OCI-LY1 (cell line): ENCODE results near the gene OR5D16.

Experiments
- H2AFZ ChIP-seq: fragments of 200-600 bp; sonication (generic), shearing (Covaris generic); 2 replicates; pipeline ENCODE4 v1.6.0; 2014; ENCODE audit warnings: antibody characterized with exemption, mild to moderate bottlenecking, low read length
- H3F3A ChIP-seq: fragments of 200-600 bp; sonication (generic), shearing (Covaris generic); 2 replicates; pipeline ENCODE4 v1.6.0; 2014; ENCODE audit warnings: mild to moderate bottlenecking, antibody characterized with exemption, low read length, moderate library complexity; ENCODE audit not compliant: insufficient read depth
- H3K27ac ChIP-seq: fragments of 200-600 bp; sonication (generic); 2 replicates; pipeline ENCODE4 v1.5.1; 2014; ENCODE audit warnings: low read length, mixed run types, mild to moderate bottlenecking, low read depth; ENCODE audit not compliant: poor library complexity, severe bottlenecking
- H3K27me3 ChIP-seq: fragments of 200-600 bp; sonication (generic); 2 replicates; pipeline ENCODE4 v1.6.0; 2014; ENCODE audit warnings: antibody characterized with exemption, mild to moderate bottlenecking, low read length, moderate library complexity; ENCODE audit not compliant: insufficient read depth
- H3K36me3 ChIP-seq: fragments of 200-600 bp; sonication (generic); 2 replicates; pipeline ENCODE4 v1.6.1; 2014; ENCODE audit warnings: mild to moderate bottlenecking, antibody characterized with exemption, low read length, moderate library complexity, mixed read lengths; ENCODE audit not compliant: insufficient read depth
- H3K4me1 ChIP-seq: fragments of 200-600 bp; sonication (generic); 2 replicates; pipeline ENCODE4 v1.5.1; 2014; ENCODE audit warnings: mild to moderate bottlenecking, low read length, moderate library complexity; ENCODE audit not compliant: insufficient read depth, severe bottlenecking
- H3K4me2 ChIP-seq: fragments of 200-600 bp; sonication (generic), shearing (Covaris generic); 2 replicates; pipeline ENCODE4 v1.6.1; 2014; ENCODE audit warnings: low read length
- H3K4me3 ChIP-seq: fragments of 200-600 bp; sonication (generic); 2 replicates; pipeline ENCODE4 v1.5.1; 2014; ENCODE audit warnings: low read length, low read depth, mild to moderate bottlenecking, mixed read lengths; ENCODE audit not compliant: poor library complexity, severe bottlenecking
- H3K79me2 ChIP-seq: fragments of 200-600 bp; shearing (Covaris generic); 2 replicates; pipeline ENCODE4 v1.6.1; 2016; ENCODE audit warnings: mixed run types, low read length, mixed read lengths; ENCODE audit not compliant: insufficient read depth
- H3K9ac ChIP-seq: fragments of 200-600 bp; sonication (generic), shearing (Covaris generic); 2 replicates; pipeline ENCODE4 v1.6.1; 2014; ENCODE audit warnings: mild to moderate bottlenecking, low read length, mixed read lengths
- H3K9me2 ChIP-seq: fragments of 200-600 bp; sonication (generic), shearing (Covaris generic); 2 replicates; pipeline ENCODE4 v1.6.1; 2014; ENCODE audit warnings: low read depth, mild to moderate bottlenecking, low read length, mixed read lengths
- H3K9me3 ChIP-seq: fragments of 200-600 bp; shearing (Covaris generic); 2 replicates; pipeline ENCODE4 v1.6.1; 2014; ENCODE audit warnings: low read length, mixed read lengths
- H4K20me1 ChIP-seq: fragments of 200-600 bp; sonication (generic), shearing (Covaris generic); 2 replicates; pipeline ENCODE4 v1.6.0; 2016; ENCODE audit warnings: mild to moderate bottlenecking, low read length; ENCODE audit not compliant: insufficient read depth
- CTCF ChIP-seq: fragments of 200-600 bp; sonication (generic), shearing (Covaris generic); IDR thresholded peaks from 2 replicates; pipeline ENCODE4 v1.5.1; 2017; ENCODE audit warnings: mild to moderate bottlenecking, antibody characterized with exemption, low read length, moderate library complexity, mixed read lengths
- EZH2 ChIP-seq: fragments of 200-600 bp; sonication (generic), shearing (Covaris generic); IDR thresholded peaks from 2 replicates; pipeline ENCODE4 v1.8.0; 2017; ENCODE audit warnings: borderline replicate concordance, mixed run types, mild to moderate bottlenecking, antibody characterized with exemption, low read length, moderate library complexity, mixed read lengths

Gene OR5D16

DNA sequence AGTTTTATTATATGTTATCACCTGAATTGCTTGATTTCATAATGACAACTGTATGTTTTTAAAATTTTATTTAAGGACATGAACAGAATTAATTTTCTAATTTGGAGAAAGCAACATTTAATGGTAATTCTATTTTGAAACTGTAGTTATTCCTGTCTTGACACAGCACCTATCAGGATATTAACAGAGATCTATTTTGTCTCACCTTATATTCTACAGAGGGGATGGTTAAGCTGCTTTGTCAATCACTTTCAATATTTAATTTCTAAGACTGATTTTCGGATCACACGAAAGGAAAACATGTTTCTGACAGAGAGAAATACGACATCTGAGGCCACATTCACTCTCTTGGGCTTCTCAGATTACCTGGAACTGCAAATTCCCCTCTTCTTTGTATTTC is at the start of gene OR5D16:
Gene OR5D16, plus strand, starts transcription at position 301 of the 400 bp plus-strand sequence. Its CDS starts 0 bp downstream, at position 301.
- Histone ChIP-seq H3F3A (no peaks in the 10 kb centered on the region), H3K27me3 (no peaks in the 10 kb centered on the region), H3K4me2 (no peak within 1 kb of the TSS), H3K4me1 (no peaks in the 10 kb centered on the region), H3K79me2 (no peaks in the 10 kb centered on the region), H3K9me3 (no peaks in the 10 kb centered on the region), H3K27ac (no peak within 1 kb of the TSS), H4K20me1 (no peaks in the 10 kb centered on the region), H3K4me3 (no peak within 1 kb of the TSS), H3K9ac (no peak within 1 kb of the TSS), H2AFZ (no peak within 1 kb of the TSS), H3K36me3 (no peaks in the 10 kb centered on the region), H3K9me2 (no peaks in the 10 kb centered on the region)
- TF ChIP-seq CTCF (no peak), EZH2 (no peak)

- Histone ChIP-seq H3K27me3 (no peaks in the 10 kb centered on the region), H3K9ac (no peak overlapping the region), H3K27ac (no peak overlapping the region), H3K4me1 (no peaks in the 10 kb centered on the region), H3F3A (no peaks in the 10 kb centered on the region), H3K36me3 (no peaks in the 10 kb centered on the region), H3K9me3 (no peaks in the 10 kb centered on the region), H2AFZ (no peak overlapping the region), H3K4me2 (no peak overlapping the region), H3K9me2 (no peaks in the 10 kb centered on the region), H3K4me3 (no peak overlapping the region), H3K79me2 (no peaks in the 10 kb centered on the region), H4K20me1 (no peaks in the 10 kb centered on the region)
- TF ChIP-seq EZH2, result no peak
- no peak for TF ChIP-seq CTCF
Measured at GRCh38 chr11:55791606-55792005, 46.9 kb upstream of the OR5D16 start.

GRCh38 chr11:55793321-55793720 is 45.2 kb upstream of the OR5D16 start:
- Histone ChIP-seq H3K4me3 (no peak overlapping the region), H2AFZ (no peak overlapping the region), H3K36me3 (no peaks in the 10 kb centered on the region), H3K79me2 (no peaks in the 10 kb centered on the region), H3K9me3 (no peaks in the 10 kb centered on the region), H3K27me3 (no peaks in the 10 kb centered on the region), H3F3A (no peaks in the 10 kb centered on the region), H3K27ac (no peak overlapping the region), H3K4me2 (no peak overlapping the region), H3K9ac (no peak overlapping the region), H4K20me1 (no peaks in the 10 kb centered on the region), H3K9me2 (no peaks in the 10 kb centered on the region), H3K4me1 (no peaks in the 10 kb centered on the region)
- TF ChIP-seq CTCF (no peak), EZH2 (no peak)
